Body of pancreas (tissue), 4 donors: Measurements from ENCODE around the gene POLN.

Experiments
- POLR2A ChIP-seq, 3 donors: fragments of 450-650 bp; IDR thresholded peaks; one replicate each; pipeline ENCODE4 v1.6.1; 2016; ENCODE audit warnings: antibody characterized with exemption in 3 of 3, mild to moderate bottlenecking in 2 of 3
- TF ChIP-seq, protein P1 (sequence below), 7 experiments: fragments of 450-650 bp in 4 of 7; fragments of 200-600 bp in 3 of 7; sonication (generic) in 3 of 7; IDR thresholded peaks; one replicate each; pipeline ENCODE4 v1.5.1; 2016 to 2019; ENCODE audit warnings: antibody characterized with exemption in 7 of 7

DNA sequence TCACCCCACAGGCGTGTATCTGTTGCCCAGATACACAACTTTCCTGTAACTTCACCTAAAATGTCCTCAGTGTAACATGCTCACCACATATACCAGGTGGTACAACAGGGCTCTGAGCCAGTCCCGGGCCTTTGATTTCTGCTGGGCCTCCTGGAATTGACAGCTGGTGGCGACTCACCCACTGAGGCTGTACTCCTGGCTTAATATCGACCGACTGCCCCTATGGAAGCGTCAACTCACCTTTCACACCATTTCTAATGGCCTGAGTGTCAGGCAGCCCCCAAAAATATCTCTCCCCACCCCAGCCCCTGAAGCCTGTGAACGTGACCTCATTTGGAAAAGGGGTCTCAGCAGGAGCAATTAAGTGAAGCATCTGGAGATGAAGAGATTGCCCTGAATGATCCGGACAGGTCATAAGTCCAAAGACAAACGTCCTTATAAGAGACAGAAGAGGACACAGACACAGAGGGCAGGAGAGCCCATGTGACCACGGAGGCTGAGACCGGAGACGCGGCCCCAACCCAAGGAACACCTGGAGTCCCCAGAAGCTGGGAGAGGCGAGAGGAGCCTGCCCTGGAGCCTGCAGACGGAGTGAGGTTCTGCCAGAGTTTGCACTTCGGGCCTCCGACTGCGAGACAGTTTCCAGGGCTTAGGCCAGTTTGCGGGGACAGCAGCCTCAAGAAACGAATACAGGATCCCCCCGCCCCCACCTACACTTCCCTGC is 32.6 kb upstream of the POLN start:
- TF ChIP-seq, protein P1, sequence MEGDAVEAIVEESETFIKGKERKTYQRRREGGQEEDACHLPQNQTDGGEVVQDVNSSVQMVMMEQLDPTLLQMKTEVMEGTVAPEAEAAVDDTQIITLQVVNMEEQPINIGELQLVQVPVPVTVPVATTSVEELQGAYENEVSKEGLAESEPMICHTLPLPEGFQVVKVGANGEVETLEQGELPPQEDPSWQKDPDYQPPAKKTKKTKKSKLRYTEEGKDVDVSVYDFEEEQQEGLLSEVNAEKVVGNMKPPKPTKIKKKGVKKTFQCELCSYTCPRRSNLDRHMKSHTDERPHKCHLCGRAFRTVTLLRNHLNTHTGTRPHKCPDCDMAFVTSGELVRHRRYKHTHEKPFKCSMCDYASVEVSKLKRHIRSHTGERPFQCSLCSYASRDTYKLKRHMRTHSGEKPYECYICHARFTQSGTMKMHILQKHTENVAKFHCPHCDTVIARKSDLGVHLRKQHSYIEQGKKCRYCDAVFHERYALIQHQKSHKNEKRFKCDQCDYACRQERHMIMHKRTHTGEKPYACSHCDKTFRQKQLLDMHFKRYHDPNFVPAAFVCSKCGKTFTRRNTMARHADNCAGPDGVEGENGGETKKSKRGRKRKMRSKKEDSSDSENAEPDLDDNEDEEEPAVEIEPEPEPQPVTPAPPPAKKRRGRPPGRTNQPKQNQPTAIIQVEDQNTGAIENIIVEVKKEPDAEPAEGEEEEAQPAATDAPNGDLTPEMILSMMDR (IDR thresholded peaks at IDR 0.05): no peak
- no peak for TF ChIP-seq POLR2A (IDR thresholded peaks at IDR 0.05)
